HEK293 (cell line): ENCODE results near the gene COL13A1.

Experiments used
- CTCF ChIA-PET: fragments of 350-600 bp; formaldehyde crosslinking; extraction: SDS; loops from one replicate; lab custom pipeline; 2021; ENCODE audit warnings: antibody characterized with exemption; lab: Yijun Ruan, JAX
- POLR2A ChIA-PET: fragments of 300-600 bp; formaldehyde crosslinking; extraction: SDS; loops from one replicate; lab custom pipeline; 2020; ENCODE audit warnings: antibody characterized with exemption, inconsistent platforms; lab: Yijun Ruan, JAX
- H3K27ac ChIP-seq: fragments of 200-500 bp; sonication (Bioruptor generic); 2 replicates; pipeline ENCODE4 v1.5.1; 2014; ENCODE audit warnings: low read depth, low read length, control low read depth, inconsistent platforms; ENCODE audit errors: extremely low read depth
- H3K36me3 ChIP-seq, 2 experiments: fragments of 200-500 bp in 1 of 2; sonication (Bioruptor generic) in 1 of 2; 1 replicate in 1 of 2; 2 replicates in 1 of 2; pipeline ENCODE4 v1.5.1; 2014 to 2017; ENCODE audit warnings: inconsistent platforms in 2 of 2, low read length in 2 of 2; ENCODE audit not compliant: control insufficient read depth in 2 of 2, insufficient read depth in 1 of 2
- H3K4me1 ChIP-seq: fragments of 200-500 bp; sonication (Bioruptor generic); 2 replicates; pipeline ENCODE4 v1.5.1; 2014; ENCODE audit warnings: mild to moderate bottlenecking, low read length, inconsistent platforms; ENCODE audit not compliant: control insufficient read depth, insufficient read depth
- H3K4me3 ChIP-seq: 2 replicates; pipeline ENCODE4 v1.5.1; 2011; ENCODE audit warnings: low read depth, mild to moderate bottlenecking, control low read depth, low read length, moderate library complexity
- H3K9me3 ChIP-seq: fragments of 200-500 bp; sonication (Bioruptor generic); 2 replicates; pipeline ENCODE4 v1.5.1; 2014; ENCODE audit warnings: low read depth, low read length, inconsistent platforms; ENCODE audit not compliant: control insufficient read depth, insufficient read depth
- HOXD13 ChIP-seq: sonication (generic); formaldehyde crosslinking; IDR thresholded peaks from 2 replicates; pipeline ENCODE4 v1.8.0; 2022; ENCODE audit warnings: missing genetic modification reagents, borderline replicate concordance
- YY2 ChIP-seq: fragments of 450-650 bp; formaldehyde crosslinking; IDR thresholded peaks from 2 replicates; pipeline ENCODE4 v1.5.1; 2016; ENCODE audit warnings: missing biosample characterization, missing genetic modification characterization
- ZBTB6 ChIP-seq: fragments of 450-650 bp; formaldehyde crosslinking; IDR thresholded peaks from 2 replicates; pipeline ENCODE4 v1.5.1; 2017; ENCODE audit warnings: missing biosample characterization, missing genetic modification characterization
- ZBTB7A ChIP-seq: fragments of 450-650 bp; formaldehyde crosslinking; IDR thresholded peaks from 2 replicates; pipeline ENCODE4 v1.5.1; 2016; ENCODE audit warnings: low read depth, missing biosample characterization, missing genetic modification characterization
- ZFHX2 ChIP-seq: fragments of 450-650 bp; formaldehyde crosslinking; conservative IDR thresholded peaks from 2 replicates; pipeline ENCODE4 v1.5.1; 2016; ENCODE audit warnings: missing biosample characterization, missing genetic modification characterization
- ZNF114 ChIP-seq: fragments of 450-650 bp; formaldehyde crosslinking; IDR thresholded peaks from 2 replicates; pipeline ENCODE4 v1.5.0; 2017; ENCODE audit warnings: missing biosample characterization, missing genetic modification characterization
- ZNF133 ChIP-seq: fragments of 450-650 bp; formaldehyde crosslinking; IDR thresholded peaks from 2 replicates; pipeline ENCODE4 v1.5.1; 2016; ENCODE audit warnings: missing biosample characterization, missing genetic modification characterization
- ZNF138 ChIP-seq: fragments of 450-650 bp; formaldehyde crosslinking; IDR thresholded peaks from 2 replicates; pipeline ENCODE4 v1.5.1; 2016; ENCODE audit warnings: missing biosample characterization, missing genetic modification characterization, borderline replicate concordance
- ZNF140 ChIP-seq: fragments of 450-650 bp; formaldehyde crosslinking; IDR thresholded peaks from 2 replicates; pipeline ENCODE4 v1.5.1; 2016; ENCODE audit warnings: missing biosample characterization, missing genetic modification characterization
- ZNF157 ChIP-seq: fragments of 450-650 bp; formaldehyde crosslinking; IDR thresholded peaks from 2 replicates; pipeline ENCODE4 v1.5.1; 2016; ENCODE audit warnings: missing biosample characterization, missing genetic modification characterization
- ZNF19 ChIP-seq: fragments of 450-650 bp; formaldehyde crosslinking; IDR thresholded peaks from 2 replicates; pipeline ENCODE4; 2016; ENCODE audit warnings: missing biosample characterization, missing genetic modification characterization, low read depth
- ZNF2 ChIP-seq: fragments of 450-650 bp; formaldehyde crosslinking; IDR thresholded peaks from 2 replicates; pipeline ENCODE4 v1.5.1; 2016; ENCODE audit warnings: missing biosample characterization, missing genetic modification characterization
- ZNF202 ChIP-seq: fragments of 450-650 bp; formaldehyde crosslinking; IDR thresholded peaks from 2 replicates; pipeline ENCODE4 v1.5.1; 2016; ENCODE audit warnings: missing biosample characterization, missing genetic modification characterization, borderline replicate concordance
- ZNF23 ChIP-seq: fragments of 450-650 bp; formaldehyde crosslinking; IDR thresholded peaks from 2 replicates; pipeline ENCODE4 v1.5.1; 2016; ENCODE audit warnings: missing biosample characterization, missing genetic modification characterization, borderline replicate concordance
- ZNF239 ChIP-seq: fragments of 450-650 bp; formaldehyde crosslinking; IDR thresholded peaks from 2 replicates; pipeline ENCODE4 v1.5.1; 2016; ENCODE audit warnings: missing biosample characterization, missing genetic modification characterization
- ZNF266 ChIP-seq: fragments of 450-650 bp; formaldehyde crosslinking; IDR thresholded peaks from 2 replicates; pipeline ENCODE4 v1.5.1; 2016; ENCODE audit warnings: missing biosample characterization, missing genetic modification characterization, low read depth
- ZNF335 ChIP-seq: fragments of 450-650 bp; formaldehyde crosslinking; conservative IDR thresholded peaks from 2 replicates; pipeline ENCODE4 v1.5.1; 2016; ENCODE audit warnings: missing biosample characterization, missing genetic modification characterization
- ZNF416 ChIP-seq: fragments of 450-650 bp; formaldehyde crosslinking; IDR thresholded peaks from 2 replicates; pipeline ENCODE4 v1.5.1; 2016; ENCODE audit warnings: missing biosample characterization, missing genetic modification characterization
- ZNF433 ChIP-seq: fragments of 450-650 bp; formaldehyde crosslinking; IDR thresholded peaks from 2 replicates; pipeline ENCODE4 v1.5.1; 2016; ENCODE audit warnings: missing biosample characterization, missing genetic modification characterization, low read depth
- ZNF555 ChIP-seq: fragments of 450-650 bp; formaldehyde crosslinking; conservative IDR thresholded peaks from 2 replicates; pipeline ENCODE4 v1.5.1; 2017; ENCODE audit warnings: missing biosample characterization, mild to moderate bottlenecking, missing genetic modification characterization, inconsistent platforms
- ZNF596 ChIP-seq: fragments of 450-650 bp; IDR thresholded peaks from 2 replicates; pipeline ENCODE4 v1.5.0; 2018; ENCODE audit warnings: missing biosample characterization, mild to moderate bottlenecking, missing genetic modification characterization, moderate library complexity
- ZNF654 ChIP-seq: fragments of 450-650 bp; formaldehyde crosslinking; IDR thresholded peaks from 2 replicates; pipeline ENCODE4 v1.5.1; 2016; ENCODE audit warnings: low read depth, missing biosample characterization, missing genetic modification characterization
- ZNF776 ChIP-seq: fragments of 450-650 bp; formaldehyde crosslinking; IDR thresholded peaks from 2 replicates; pipeline ENCODE4 v1.5.0; 2017; ENCODE audit warnings: missing biosample characterization, missing genetic modification characterization, borderline replicate concordance
- ZNF837 ChIP-seq: fragments of 450-650 bp; formaldehyde crosslinking; IDR thresholded peaks from 2 replicates; pipeline ENCODE4 v1.5.1; 2016; ENCODE audit warnings: missing biosample characterization, missing genetic modification characterization
- ZSCAN23 ChIP-seq: fragments of 450-650 bp; formaldehyde crosslinking; IDR thresholded peaks from 2 replicates; pipeline ENCODE4 v1.5.1; 2016; ENCODE audit warnings: missing biosample characterization, missing genetic modification characterization
- ZSCAN4 ChIP-seq: fragments of 450-650 bp; formaldehyde crosslinking; IDR thresholded peaks from 2 replicates; pipeline ENCODE4 v1.5.1; 2017; ENCODE audit warnings: missing biosample characterization, missing genetic modification characterization
- TF ChIP-seq, protein P1 (sequence below): fragments of 450-650 bp; formaldehyde crosslinking; IDR thresholded peaks from 2 replicates; pipeline ENCODE4 v1.5.1; 2016; ENCODE audit warnings: missing biosample characterization, missing genetic modification characterization

Gene COL13A1

DNA sequence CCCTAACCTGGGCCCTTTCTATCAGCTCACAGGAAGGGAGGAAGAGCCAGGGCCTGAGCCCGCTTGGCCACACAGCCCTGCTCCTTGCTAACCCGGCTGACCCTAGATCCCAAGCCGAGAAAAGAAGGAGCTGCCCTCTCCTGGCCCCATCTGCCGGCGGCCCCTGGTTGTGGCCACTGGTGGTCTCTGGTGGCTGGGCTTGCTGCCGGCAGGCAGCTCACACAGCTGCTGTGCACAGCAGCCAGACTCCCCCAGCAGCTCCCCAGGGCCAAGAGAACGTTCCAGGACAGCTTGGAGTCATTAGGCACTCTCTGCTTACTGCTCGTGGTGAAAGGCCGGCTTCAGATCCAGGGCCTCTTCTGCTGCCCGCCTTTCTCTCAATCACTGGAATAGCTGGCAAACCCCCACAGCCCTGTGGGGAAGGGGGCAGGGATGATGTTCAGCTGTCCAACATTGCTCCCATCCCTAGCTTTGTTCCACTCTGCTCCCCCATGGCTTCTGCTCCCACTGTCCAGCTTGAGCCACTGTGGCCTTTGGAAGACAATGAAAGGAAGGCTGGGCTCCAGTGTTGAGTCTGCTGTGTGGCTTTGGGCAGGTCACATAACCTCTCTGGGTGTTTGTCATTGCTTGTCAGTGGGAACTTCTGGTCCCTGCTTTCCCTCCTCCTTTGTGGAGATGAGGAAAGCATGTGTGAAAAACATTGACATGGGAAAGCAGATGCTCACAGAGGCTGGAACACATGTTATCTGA, 35.4 kb upstream of the COL13A1 start:
- peaks cover 5% of the 10 kb centered on the region for H3K4me1 ChIP-seq
- H3K4me3 ChIP-seq, result no peak overlapping the region
- no peak overlapping the region for H3K27ac ChIP-seq
- POLR2A ChIA-PET, result no interaction called here
- CTCF ChIA-PET, result interaction anchor here (0.6 to 3.1 kb wide), 5 partner anchors 15 to 136 kb away, joined by 3 to 9 read pairs (median 4); no protein-coding TSS in a partner anchor
- TF ChIP-seq ZBTB7A (no peak), ZNF335 (tag by site-specific recombination) (no peak), ZNF140 (no peak), ZNF23 (no peak), ZNF776 (tag by site-specific recombination) (no peak), ZNF157 (tag by site-specific recombination) (no peak), ZSCAN4 (tag by site-specific recombination) (no peak), ZNF266 (tag by site-specific recombination) (no peak), ZSCAN23 (no peak), ZNF138 (tag by site-specific recombination) (no peak)
- TF ChIP-seq, all 188 proteins: peak for 0
- no peaks in the 10 kb centered on the region for H3K9me3 ChIP-seq
- no peaks in the 10 kb centered on the region for H3K36me3 ChIP-seq

DNA sequence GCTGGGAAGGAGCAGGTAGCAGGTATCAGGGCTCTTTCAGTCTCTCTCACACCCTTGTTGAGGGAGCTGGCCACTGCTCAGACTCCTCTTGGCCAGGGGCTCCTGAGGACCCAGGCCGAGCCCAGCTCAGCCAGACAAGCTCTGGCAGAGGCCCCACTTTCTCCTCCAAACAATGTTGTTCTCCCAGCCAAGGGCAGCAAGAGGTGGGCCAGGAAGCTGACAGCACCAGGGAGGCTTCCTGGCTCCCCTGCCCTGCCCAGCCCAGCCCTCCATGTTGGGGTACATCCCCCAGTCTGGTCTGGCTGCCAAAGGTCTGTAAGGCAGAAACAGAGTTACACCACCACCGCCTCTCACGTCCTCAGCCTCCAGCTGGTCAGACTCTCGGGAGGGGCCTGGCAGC, 33.9 kb upstream of the COL13A1 start:
- peaks cover 5% of the 10 kb centered on the region for H3K4me1 ChIP-seq
- POLR2A ChIA-PET, result interaction anchor here (1.5 kb wide), 1 partner anchor 9 kb away, joined by 3 read pairs; no protein-coding TSS in a partner anchor
- H3K9me3 ChIP-seq, result no peaks in the 10 kb centered on the region
- H3K36me3 ChIP-seq, result no peaks in the 10 kb centered on the region
- no peak overlapping the region for H3K4me3 ChIP-seq
- TF ChIP-seq ZNF433 (tag by site-specific recombination) (no peak), ZNF239 (tag by site-specific recombination) (no peak), ZNF837 (tag by site-specific recombination) (no peak)
- TF ChIP-seq, protein P1, sequence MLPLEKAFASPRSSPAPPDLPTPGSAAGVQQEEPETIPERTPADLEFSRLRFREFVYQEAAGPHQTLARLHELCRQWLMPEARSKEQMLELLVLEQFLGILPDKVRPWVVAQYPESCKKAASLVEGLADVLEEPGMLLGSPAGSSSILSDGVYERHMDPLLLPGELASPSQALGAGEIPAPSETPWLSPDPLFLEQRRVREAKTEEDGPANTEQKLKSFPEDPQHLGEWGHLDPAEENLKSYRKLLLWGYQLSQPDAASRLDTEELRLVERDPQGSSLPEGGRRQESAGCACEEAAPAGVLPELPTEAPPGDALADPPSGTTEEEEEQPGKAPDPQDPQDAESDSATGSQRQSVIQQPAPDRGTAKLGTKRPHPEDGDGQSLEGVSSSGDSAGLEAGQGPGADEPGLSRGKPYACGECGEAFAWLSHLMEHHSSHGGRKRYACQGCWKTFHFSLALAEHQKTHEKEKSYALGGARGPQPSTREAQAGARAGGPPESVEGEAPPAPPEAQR (tag by site-specific recombination), result no peak
- CTCF ChIA-PET, result interaction anchor here (1.4 to 3.7 kb wide), 3 partner anchors 32 to 348 kb away, joined by 3 to 19 read pairs (median 4); partner anchors contain the start of gene COL13A1
- no peak overlapping the region for H3K27ac ChIP-seq

- Histone ChIP-seq H3K36me3 (no peaks in the 10 kb centered on the region), H3K9me3 (no peaks in the 10 kb centered on the region), H3K4me3 (no peak overlapping the region), H3K27ac (no peak overlapping the region), H3K4me1 (peaks cover 5% of the 10 kb centered on the region)
- CTCF ChIA-PET, result interaction anchor here (1.4 to 3.7 kb wide), 4 partner anchors 25 to 348 kb away, joined by 4 to 19 read pairs (median 8); partner anchors contain the start of gene COL13A1
- TF ChIP-seq HOXD13 (CRISPR knock-in tag) (no peak), YY2 (tag by site-specific recombination) (no peak), ZNF19 (tag by site-specific recombination) (no peak), ZNF133 (tag by site-specific recombination) (no peak), ZFHX2 (tag by site-specific recombination) (no peak), ZNF654 (tag by site-specific recombination) (no peak), ZNF555 (no peak), ZNF2 (tag by site-specific recombination) (no peak), ZNF416 (tag by site-specific recombination) (no peak), ZNF202 (tag by site-specific recombination) (no peak), ZBTB6 (no peak), ZNF596 (no peak), ZNF114 (tag by site-specific recombination) (no peak)
- POLR2A ChIA-PET, result interaction anchor here (1.5 kb wide), 1 partner anchor 9 kb away, joined by 3 read pairs; no protein-coding TSS in a partner anchor
These were observed 33.3 kb upstream of the COL13A1 start for GRCh38 chr10:69768386-69768785.
